ENCODE measurements around the gene LCTL. TPM values are rescaled to one million over a fixed set of nuclear protein-coding genes. Genes with fewer than 3 reads are reported as not detected.
A peak's percentile ranks its signal among the peaks of the same experiment; 100 is the strongest.

Gene LCTL
- total RNA-seq, 4 donors from 2014 or later = 3.3 to 12.6 (median 7.4) TPM

GRCh38 chr15:66567897-66568296 lies 2.1 kb upstream of the LCTL start:
- Histone ChIP-seq H3K4me1 (peaks cover 0 to 24% (median 0%) of the 10 kb centered on the region in 4 donors), H3K36me3 (no peaks in the 10 kb centered on the region), H3K4me3 (no peak overlapping the region), H3K27ac (no peak overlapping the region), H3K9me3 (no peaks in the 10 kb centered on the region), H3K27me3 (no peaks in the 10 kb centered on the region)
- no peak for TF ChIP-seq EP300 (IDR thresholded peaks at IDR 0.05)
- no peak for TF ChIP-seq CTCF (IDR thresholded peaks at IDR 0.05)
- 86 to 87% methylated on average over 7 of the region's 7 CpGs for WGBS, 2 donors
- no peak for DNase-seq (ENCODE audit: low spot score in 2 of 2)

- no peak for TF ChIP-seq POLR2A (IDR thresholded peaks at IDR 0.05)
- no peak for TF ChIP-seq EP300 (IDR thresholded peaks at IDR 0.05)
- peak; percentile 51 to 72 (median 65) for TF ChIP-seq CTCF (IDR thresholded peaks at IDR 0.05)
- H3K27ac ChIP-seq = no peak overlapping the region
- 19 to 25% methylated on average over 13 to 15 of the region's 15 CpGs for WGBS, 2 donors
- H3K36me3 ChIP-seq = no peaks in the 10 kb centered on the region
- no peaks in the 10 kb centered on the region for H3K9me3 ChIP-seq
- H3K4me1 ChIP-seq = peaks cover 0 to 24% (median 0%) of the 10 kb centered on the region in 4 donors
- no peaks in the 10 kb centered on the region for H3K27me3 ChIP-seq
- H3K4me3 ChIP-seq = no peak overlapping the region
- peak in 1 of 2 donors; percentile 84 for DNase-seq (ENCODE audit: low spot score in 2 of 2)
Measured at GRCh38 chr15:66566963-66567531, 1.2 kb upstream of the LCTL start.

GRCh38 chr15:66565141-66565641 lies 607 bp downstream of the LCTL start:
- Histone ChIP-seq H3K4me1 (peaks cover 0 to 24% (median 0%) of the 10 kb centered on the region in 4 donors), H3K9me3 (no peaks in the 10 kb centered on the region), H3K27ac (peak overlapping the region in 2 of 4 donors; percentile 38 to 60), H3K4me3 (no peak overlapping the region), H3K27me3 (no peaks in the 10 kb centered on the region), H3K36me3 (no peaks in the 10 kb centered on the region)
- TF ChIP-seq CTCF (IDR thresholded peaks at IDR 0.05) (no peak), EP300 (IDR thresholded peaks at IDR 0.05) (no peak), POLR2A (IDR thresholded peaks at IDR 0.05) (no peak)
- 72% methylated on average over 9 of the region's 9 CpGs for WGBS, 2 donors
- no peak for DNase-seq (ENCODE audit: low spot score in 2 of 2)

GRCh38 chr15:66564136-66565041 lies 1.4 kb downstream of the LCTL start:
- H3K27me3 ChIP-seq = no peaks in the 10 kb centered on the region
- TF ChIP-seq CTCF (IDR thresholded peaks at IDR 0.05) (no peak), POLR2A (IDR thresholded peaks at IDR 0.05) (no peak), EP300 (IDR thresholded peaks at IDR 0.05) (no peak)
- DNase-seq (ENCODE audit: low spot score in 2 of 2) = no peak
- no peaks in the 10 kb centered on the region for H3K36me3 ChIP-seq
- peak overlapping the region in 2 of 4 donors; percentile 38 to 60 for H3K27ac ChIP-seq
- H3K4me3 ChIP-seq = no peak overlapping the region
- H3K4me1 ChIP-seq = peaks cover 0 to 24% (median 0%) of the 10 kb centered on the region in 4 donors
- no peaks in the 10 kb centered on the region for H3K9me3 ChIP-seq
- 84 to 85% methylated on average over 18 of the region's 18 CpGs for WGBS, 2 donors
